Mucosa of gallbladder (tissue), 1 donor: ENCODE data around the gene RPS6KA1. TPM values are rescaled to one million over a fixed set of nuclear protein-coding genes. Genes with fewer than 3 reads are reported as not detected.

Experiments used
- DNase-seq: peaks from one replicate; pipeline ENCODE4 v3.0.0-alpha.2; 2020; ENCODE audit warnings: low spot score
- total RNA-seq: library from RNA; stranded (reverse); gene quantifications from one replicate; pipeline ENCODE4 v1.2.1, GENCODE V29; 2021
- donor health status: DM: no; HTN: no; CAD: no.

RPS6KA1 gene
- total RNA-seq, 1 donor from 2014 or later: 49.2 TPM

GRCh38 chr1:26531651-26532131, 2.1 kb downstream of the RPS6KA1 start:
- DNase-seq: peak; percentile 30

GRCh38 chr1:26533951-26534509, 4.5 kb downstream of the RPS6KA1 start:
- DNase-seq: no peak

- DNase-seq: no peak
Observed at GRCh38 chr1:26535201-26535600, 5.6 kb downstream of the RPS6KA1 start.

- no peak for DNase-seq
Observed at GRCh38 chr1:26536081-26536480, 6.5 kb downstream of the RPS6KA1 start.

DNA sequence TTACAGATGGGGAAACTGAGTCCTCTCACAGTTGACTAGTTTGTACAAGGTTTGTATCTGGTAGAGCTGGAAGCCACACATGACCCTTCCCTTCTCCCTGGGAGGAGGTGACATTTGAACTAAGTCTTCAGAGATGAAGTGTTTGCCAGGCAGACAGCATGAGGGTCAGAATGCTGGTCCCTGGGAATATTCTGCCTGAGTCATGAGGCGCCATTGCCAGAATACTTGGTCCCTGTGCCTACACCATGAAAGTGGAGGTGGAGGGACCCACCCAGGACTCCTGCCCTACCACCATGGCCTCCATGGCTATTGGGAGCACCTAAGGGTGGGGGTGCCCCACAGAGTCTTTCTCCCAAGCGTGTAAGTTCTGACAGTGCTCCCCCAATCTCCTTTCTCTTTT, 7.0 kb downstream of the RPS6KA1 start:
- no peak for DNase-seq

GRCh38 chr1:26537951-26538352, 8.4 kb downstream of the RPS6KA1 start:
- peak; percentile 32 for DNase-seq

DNA sequence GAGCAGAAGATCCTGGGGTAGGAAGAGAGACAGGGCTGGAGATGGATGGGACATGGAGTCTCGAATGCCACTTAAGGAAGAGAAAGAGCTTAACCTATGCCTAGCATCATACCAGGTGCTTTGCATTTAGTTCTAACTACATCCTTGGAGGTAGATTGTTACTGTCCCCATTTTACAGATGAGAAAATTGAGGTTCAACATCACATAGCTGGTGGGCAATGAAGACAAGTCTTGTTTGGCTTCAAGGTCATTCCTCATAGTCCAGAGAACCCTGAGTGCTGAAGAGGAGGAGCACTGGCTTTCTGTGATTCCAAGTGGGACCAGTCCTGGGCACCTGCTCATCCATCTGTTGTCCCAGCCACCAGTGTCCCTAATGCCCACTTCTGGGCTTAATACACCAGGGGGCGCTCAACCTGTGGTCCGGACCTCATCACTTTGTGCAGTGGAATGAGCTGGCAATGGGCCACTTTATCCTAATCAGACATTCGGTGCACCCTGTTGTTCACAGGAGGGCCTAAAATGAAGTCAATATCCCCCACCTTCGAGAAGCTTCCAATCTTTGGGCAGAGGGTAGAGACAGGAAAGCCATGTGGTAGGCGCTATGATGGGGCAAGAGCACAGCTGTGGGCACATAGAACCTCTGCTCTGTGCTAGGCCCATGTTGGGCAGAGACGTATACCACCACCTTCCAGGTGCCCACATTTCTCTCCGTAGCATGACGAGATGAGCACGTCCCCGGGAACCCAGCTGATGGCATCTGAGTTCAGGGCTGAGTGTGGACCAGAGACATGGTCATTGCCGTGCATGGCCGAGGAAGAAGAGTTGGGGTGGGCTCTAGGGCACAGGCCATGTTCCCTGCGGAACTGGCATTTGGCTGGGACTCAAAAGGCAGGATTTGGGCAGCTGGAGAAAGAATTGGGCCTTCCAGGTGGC, 9.2 kb downstream of the RPS6KA1 start:
- peak; percentile 37 for DNase-seq

DNA sequence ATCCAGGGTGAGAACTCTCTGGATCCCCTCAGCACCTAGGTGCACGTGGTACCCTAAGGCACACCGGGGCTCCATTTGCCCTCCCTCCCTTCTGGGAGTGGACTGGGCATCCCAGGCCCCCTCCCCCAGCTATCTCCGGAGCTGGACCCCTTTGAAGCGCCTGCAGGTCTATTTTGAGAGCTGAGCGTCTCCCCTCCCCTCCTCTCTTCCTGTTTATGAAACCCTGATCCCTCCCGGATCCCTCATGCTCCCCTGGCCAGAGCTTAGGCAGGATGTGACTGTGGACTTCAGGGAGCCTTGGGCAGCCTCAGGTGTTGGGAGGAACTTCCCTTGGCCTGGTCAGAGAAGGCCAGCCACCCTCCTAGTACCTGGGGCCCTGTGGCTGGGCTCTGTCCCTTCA, 10.2 kb downstream of the RPS6KA1 start:
- DNase-seq: no peak

GRCh38 chr1:26540351-26540750, 10.8 kb downstream of the RPS6KA1 start:
- no peak for DNase-seq

GRCh38 chr1:26541431-26541815, 11.9 kb downstream of the RPS6KA1 start:
- no peak for DNase-seq

GRCh38 chr1:26541816-26542711, 12.5 kb downstream of the RPS6KA1 start:
- peak; percentile 78 for DNase-seq

- no peak for DNase-seq
Observed at GRCh38 chr1:26542771-26543451, 13.3 kb downstream of the RPS6KA1 start.

DNA sequence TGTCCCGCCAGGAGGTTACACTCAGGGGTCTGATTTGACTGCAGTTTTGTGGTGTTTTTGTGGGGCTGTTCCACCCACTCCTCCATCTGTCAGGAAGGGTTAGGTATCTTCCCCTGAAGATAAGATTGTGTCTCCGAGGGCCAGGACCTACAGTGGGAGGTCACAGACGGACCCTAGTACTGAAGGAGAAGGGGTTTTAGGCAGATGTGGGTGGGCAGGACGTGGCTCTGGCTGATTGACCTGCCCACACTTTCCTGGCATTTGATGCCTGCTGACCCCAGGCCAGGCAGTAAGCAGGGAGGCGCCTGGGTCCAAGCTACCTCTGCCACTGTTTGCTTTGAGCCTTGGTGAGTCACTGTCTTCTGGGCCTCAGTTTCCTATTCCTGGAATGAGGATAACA, 13.9 kb downstream of the RPS6KA1 start:
- no peak for DNase-seq

- DNase-seq: no peak
Observed at GRCh38 chr1:26544126-26544525, 14.6 kb downstream of the RPS6KA1 start.

DNA sequence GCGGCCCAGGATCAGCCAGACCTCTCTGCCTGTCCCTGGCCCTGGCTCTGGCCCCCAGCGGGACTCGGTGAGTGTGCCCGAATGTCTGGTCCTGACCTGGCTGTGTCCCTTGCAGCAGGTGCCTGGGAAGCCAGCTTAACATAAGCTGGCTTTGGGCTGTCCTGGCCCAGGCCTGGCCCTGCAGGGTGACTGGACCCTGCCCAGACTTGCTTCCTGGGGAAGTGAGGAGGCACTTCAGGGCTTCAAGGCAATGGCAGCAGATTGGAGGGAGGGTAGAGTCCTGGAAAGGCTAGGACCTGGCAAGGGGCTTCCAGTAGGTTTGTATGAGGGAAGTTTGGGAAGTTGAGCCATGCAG, 16.4 kb downstream of the RPS6KA1 start:
- DNase-seq: no peak

DNA sequence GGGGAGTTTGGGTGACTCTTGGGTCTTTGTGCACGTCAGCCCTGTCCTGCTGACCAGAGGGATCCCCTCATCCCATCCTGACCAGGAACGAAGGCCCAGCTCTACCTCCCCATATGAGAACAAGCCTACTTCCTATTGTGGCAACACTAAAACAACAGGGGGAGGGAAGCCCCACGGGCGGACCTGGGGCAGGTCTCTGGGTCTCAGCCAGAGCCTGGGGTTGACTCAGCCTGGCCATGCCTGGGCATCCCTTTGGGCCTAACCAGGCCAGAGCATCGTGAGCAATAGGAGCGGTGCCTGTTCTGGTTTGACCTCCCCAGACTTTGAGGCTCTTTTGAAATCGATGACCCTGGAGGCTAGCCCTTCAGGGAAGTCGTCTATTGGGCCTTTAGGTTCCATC, 16.8 kb downstream of the RPS6KA1 start:
- no peak for DNase-seq

- no peak for DNase-seq
Observed at GRCh38 chr1:26546819-26547218, 17.3 kb downstream of the RPS6KA1 start.

DNA sequence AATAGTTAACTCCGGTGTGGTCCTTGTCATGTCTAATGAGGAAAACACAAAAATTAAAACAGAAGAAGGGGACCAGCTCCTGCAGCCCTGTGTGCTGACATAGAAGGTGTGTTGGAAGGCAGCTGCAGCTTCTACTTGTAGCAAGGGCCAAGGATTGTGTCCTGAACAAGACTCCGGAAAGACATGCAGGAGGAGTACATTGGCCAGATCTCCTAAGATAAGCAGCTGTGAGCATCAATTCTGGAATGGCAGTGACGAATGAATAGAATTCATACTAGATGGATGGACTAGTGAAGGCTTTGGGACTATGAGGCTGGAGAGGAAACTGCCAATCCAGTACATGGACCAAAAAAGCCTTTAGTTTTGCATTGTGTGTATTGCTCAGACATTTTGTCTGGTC, 19.3 kb downstream of the RPS6KA1 start:
- DNase-seq: no peak

DNA sequence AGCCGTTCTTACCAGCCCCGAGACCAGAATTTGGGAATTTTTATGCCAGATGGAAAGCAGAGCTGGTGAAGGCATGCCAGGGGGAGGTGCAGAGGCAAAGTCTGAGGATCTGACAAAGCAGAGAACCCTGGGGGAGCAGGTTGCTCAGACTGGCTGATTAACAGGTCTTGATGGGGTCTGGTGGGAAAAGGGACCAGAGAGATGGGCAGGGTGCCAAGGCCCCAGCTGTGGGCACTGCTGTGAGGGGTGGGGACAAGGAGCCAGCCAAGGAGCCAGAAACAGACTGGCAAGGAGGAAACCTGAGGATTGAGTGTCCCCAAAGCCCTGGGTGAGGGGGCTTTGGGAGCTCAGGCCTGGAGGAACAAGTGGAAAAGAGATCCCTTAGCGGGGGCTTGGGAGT, 21.4 kb downstream of the RPS6KA1 start:
- no peak for DNase-seq

GRCh38 chr1:26552720-26553119, 23.2 kb downstream of the RPS6KA1 start:
- DNase-seq: no peak

- DNase-seq: no peak
Observed at GRCh38 chr1:26553942-26554682, 24.6 kb downstream of the RPS6KA1 start.
